VCaP (cell line): ENCODE measurements around the gene SLC8A1.

ENCODE experiments used
- H3K27ac ChIP-seq: fragments of 450-650 bp; 2 replicates; pipeline ENCODE4 v1.5.1; 2017
- CTCF ChIP-seq: fragments of 450-650 bp; conservative IDR thresholded peaks from 2 replicates; pipeline ENCODE4 v1.5.1; 2017; ENCODE audit warnings: mild to moderate bottlenecking, moderate library complexity

Gene SLC8A1

GRCh38 chr2:40148334-40148733 lies 303.6 kb downstream of the SLC8A1 start:
- H3K27ac ChIP-seq, result no peak overlapping the region
- no peak for TF ChIP-seq CTCF

GRCh38 chr2:40147360-40147759 lies 304.5 kb downstream of the SLC8A1 start:
- H3K27ac ChIP-seq, result no peak overlapping the region
- no peak for TF ChIP-seq CTCF

- no peak overlapping the region for H3K27ac ChIP-seq
- TF ChIP-seq CTCF, result no peak
Observed at GRCh38 chr2:40144022-40144421, 307.9 kb downstream of the SLC8A1 start.

GRCh38 chr2:40138314-40138713 lies 313.6 kb downstream of the SLC8A1 start:
- TF ChIP-seq CTCF, result no peak
- H3K27ac ChIP-seq, result no peak overlapping the region

GRCh38 chr2:40131081-40131704 lies 320.7 kb downstream of the SLC8A1 start:
- H3K27ac ChIP-seq, result no peak overlapping the region
- no peak for TF ChIP-seq CTCF

GRCh38 chr2:40130251-40130994 lies 321.5 kb downstream of the SLC8A1 start:
- H3K27ac ChIP-seq, result no peak overlapping the region
- no peak for TF ChIP-seq CTCF

GRCh38 chr2:40129725-40130124 lies 322.2 kb downstream of the SLC8A1 start:
- H3K27ac ChIP-seq, result no peak overlapping the region
- TF ChIP-seq CTCF, result no peak
